Endometrium (tissue), 2 donors: ENCODE measurements around the gene PTGES3L.
"Not testable (repeated sequence)": the region's sequence is repeated elsewhere in the genome, so short reads cannot be mapped to it uniquely, and the experiment has no call there.

Source experiments
- FAIRE-seq: peaks from 2 replicates; lab custom pipeline; 2012; peaks lifted over from hg19 to GRCh38; lab: Jason Lieb, UNC
- donor health status: control.
- donor health status: control.

PTGES3L gene

GRCh38 chr17:43014020-43014648, 34.3 kb upstream of the PTGES3L start:
- no peak for FAIRE-seq

- FAIRE-seq: no peak
These were observed 33.4 kb upstream of the PTGES3L start for GRCh38 chr17:43013296-43013695.

GRCh38 chr17:43011728-43012472, 32.0 kb upstream of the PTGES3L start:
- FAIRE-seq: no peak

GRCh38 chr17:43010667-43011308, 30.9 kb upstream of the PTGES3L start:
- no peak for FAIRE-seq

DNA sequence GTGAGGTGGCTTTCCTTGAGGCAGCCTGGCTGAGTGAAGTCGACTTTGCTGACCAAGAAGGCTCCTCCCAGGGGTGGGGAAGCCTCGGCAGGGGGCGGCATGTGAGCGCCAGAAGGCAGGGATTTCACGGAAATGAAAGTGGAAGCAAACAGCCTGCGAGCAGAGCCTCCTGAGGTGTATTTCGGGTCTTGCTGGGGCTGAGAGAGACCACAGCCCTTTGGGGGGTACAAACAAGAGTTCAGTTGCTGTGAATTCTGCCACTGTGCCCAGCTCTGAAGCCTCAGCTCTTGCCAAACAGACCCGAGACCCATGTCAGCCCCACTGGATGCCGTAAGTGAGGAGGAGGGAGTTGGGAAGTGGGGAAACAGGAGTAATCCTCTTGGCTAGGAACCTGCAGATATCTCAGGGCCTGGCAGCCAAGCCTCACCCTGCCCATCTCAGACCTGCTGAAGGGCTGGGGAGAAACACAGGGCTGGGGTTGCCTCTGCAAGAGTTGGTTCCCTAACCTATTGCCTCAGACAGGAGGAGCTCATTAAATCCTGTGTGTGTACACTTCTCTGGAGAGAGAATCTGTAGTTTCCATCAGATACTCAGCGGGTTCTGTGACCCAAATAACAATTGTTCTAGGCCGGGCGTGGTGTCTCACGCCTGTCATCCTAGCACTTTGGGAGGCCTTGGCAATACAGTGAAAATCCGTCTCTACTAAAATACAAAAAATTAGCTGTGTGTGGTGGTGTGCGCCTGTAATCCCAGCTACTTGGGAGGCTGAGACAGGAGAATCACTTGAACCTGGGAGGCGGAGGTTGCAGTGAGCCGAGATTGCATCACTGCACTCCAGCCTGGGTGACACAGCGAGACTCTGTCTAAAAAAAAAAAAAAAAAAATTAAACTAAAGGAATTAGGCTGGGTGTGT, 27.0 kb upstream of the PTGES3L start, which contains the start of gene IFI35:
Gene IFI35 (plus strand): TSS at position 146 of the 913 bp plus-strand sequence. CDS start 164 bp downstream, at position 310.
- FAIRE-seq: no peak

- no peak for FAIRE-seq
These were observed 23.8 kb upstream of the PTGES3L start for GRCh38 chr17:43003542-43004172.

- not testable (repeated sequence) for FAIRE-seq
These were observed 21.0 kb upstream of the PTGES3L start for GRCh38 chr17:43000894-43001293.

DNA sequence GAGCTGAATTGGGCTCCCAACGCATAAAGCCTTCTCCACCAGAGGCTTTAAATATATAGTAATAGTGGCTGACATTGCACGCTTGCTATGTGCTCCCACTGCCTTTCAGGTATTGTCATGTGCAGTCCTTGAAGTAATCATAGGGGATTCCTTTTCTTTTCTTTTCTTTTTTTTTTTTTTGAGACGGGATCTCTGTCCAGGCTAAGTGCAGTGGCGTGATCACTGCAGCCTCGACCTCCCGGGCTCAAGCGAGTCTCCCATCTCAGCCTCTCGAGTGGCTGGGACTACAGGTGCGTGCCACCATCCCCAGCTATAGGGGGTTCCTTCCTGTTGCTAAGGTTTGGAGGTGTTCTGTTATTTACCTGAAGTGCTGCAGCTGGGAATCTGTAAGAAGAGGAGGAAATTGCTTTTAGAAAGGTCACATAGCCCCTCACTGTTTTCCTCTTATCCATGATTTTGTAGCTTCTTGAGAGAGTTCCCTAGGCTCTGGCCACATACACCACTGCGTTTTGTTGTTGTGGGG, 19.2 kb upstream of the PTGES3L start:
- no peak for FAIRE-seq

DNA sequence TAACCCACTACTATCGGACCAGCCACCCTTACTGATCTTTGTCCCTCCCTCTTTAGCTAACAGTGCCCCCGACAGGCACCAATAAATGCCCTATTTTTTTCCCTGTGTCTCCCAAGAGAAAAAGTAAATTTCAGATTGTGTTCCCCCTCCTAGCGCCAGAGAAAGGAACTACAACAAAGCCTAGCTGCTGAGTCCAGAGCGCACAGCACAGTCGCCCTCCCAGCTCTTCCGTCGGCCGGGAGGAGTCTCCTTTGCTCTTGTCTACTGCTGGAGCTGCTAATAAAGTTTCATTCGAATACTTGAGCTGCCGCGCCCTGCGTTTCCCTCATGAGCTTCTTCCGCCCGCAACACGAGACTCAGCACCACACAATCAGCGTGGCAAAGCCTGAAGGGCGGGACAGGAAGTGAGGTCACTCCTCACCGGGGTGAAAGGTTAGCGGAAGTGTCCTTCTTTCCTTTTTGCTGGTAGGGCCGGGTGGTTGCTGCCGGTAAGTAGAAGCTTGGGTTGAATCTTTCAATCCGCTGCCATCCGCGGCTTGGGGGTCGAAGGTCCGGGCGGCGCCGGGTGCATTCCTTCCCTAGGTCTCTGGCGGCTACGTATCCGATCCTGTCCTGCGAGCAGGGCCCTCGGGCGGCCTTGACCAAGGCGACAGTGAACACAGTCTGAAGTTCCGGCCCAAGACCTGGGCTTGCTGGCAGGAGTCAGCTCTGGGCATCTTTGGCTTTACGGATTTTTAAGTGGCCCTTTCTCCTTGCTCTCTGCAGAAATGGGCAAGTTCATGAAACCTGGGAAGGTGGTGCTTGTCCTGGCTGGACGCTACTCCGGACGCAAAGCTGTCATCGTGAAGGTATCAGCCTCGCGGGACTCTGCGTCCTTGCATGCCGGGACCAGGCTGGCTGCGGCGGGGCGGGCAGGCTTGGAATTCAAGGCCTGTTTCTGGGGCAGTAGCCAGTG, 18.4 kb upstream of the PTGES3L start, which contains the start of gene RPL27:
Gene RPL27 (plus strand): TSS at position 436 of the 955 bp plus-strand sequence. CDS start 332 bp downstream, at position 768.
- FAIRE-seq: peak; percentile 99

GRCh38 chr17:42997390-42997983, 17.6 kb upstream of the PTGES3L start:
- no peak for FAIRE-seq

DNA sequence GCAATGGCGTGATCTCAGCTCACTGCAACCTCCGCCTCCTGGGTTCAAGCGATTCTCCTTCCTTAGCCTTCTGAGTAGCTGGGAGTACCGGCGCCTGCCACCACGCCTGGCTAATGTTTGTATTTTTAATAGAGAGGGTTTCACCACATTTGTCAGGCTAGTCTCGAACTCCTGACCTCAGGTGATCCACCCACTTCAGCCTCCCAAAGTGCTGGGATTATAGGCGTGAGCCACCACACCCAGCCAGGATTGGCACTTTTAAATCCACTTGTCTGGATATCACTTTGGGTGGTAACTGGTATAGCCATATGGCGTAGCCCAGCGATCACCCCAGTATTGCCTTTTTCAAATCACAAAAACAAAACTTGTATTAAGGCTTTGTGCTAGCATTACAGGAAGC, 14.0 kb upstream of the PTGES3L start:
- not testable (repeated sequence) for FAIRE-seq

DNA sequence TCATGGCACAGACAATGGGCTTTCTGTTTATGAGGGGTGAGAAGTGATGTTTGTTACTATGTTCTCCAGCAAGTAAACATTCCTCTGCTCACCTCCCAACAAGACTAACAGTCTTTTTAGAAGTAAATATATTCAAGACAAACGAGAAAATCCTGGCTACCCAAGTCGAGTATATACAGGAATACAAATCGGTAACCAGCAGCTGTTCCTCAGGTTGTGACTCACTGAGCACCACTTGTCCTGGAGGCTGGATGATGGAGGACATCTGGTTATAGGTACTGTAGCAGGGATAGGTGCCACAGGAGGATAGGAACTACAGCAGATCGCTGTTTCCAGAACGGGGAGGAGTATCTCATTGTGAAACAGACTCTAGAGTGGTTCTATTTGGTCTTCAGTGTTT, 13.0 kb upstream of the PTGES3L start:
- FAIRE-seq: no peak

DNA sequence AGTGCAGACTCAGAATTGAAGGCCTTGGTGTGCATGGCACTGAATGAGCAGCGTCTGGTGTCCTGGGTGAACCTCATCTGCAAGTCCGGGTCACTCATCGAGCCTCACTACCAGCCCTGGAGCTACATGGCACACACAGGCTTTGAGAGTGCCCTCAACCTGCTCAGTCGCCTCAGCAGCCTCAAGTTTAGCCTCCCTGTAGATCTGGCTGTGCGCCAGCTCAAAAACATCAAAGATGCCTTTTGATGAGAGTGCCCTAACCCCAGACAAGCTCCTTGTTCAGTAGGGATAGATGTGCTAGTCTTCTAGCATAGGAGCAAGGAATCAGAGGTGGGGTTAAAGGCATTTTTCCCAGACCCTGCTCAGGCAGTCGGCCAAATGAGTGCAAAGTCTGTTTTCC, 11.6 kb upstream of the PTGES3L start:
- no peak for FAIRE-seq

GRCh38 chr17:42989726-42990652, 10.1 kb upstream of the PTGES3L start:
- FAIRE-seq: no peak

DNA sequence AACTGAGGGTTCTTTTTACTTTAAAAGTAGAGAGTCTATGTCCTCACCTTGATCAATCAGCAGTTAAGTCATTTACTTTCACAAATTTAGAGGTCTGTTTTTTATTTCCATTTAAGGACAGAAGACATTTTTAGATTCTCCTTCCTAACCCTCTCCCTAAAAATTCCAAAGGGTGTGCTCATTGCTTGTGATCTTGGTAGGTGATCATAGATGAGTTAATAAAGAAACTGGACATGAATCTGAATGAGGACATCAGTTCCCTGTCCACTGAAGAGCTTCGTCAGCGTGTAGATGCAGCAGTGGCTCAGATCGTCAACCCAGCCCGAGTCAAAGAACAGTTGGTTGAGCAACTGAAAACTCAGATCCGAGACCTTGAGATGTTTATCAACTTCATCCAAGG, 9.3 kb upstream of the PTGES3L start:
- no peak for FAIRE-seq

GRCh38 chr17:42985225-42985624, 5.3 kb upstream of the PTGES3L start:
- FAIRE-seq: no peak

DNA sequence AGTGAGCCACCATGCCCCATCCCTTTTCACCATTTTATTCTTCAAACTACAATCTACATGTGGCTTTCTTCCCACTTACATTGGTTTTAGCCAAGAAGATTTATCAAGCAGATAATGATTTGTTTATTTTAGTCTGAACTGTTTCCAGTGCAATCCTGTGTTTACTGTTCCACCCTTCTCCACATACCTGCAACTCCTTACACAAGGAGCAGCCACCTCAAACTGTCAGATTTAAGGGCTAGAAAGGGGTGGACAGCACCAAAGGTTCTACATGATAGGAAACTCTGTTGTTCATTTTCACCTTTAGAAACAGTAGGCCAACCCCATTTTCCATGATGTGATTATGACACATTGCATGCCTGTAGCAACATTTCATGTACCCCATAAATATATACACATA, 2.4 kb upstream of the PTGES3L start:
- no peak for FAIRE-seq

- FAIRE-seq: no peak
These were observed 1.0 kb upstream of the PTGES3L start for GRCh38 chr17:42980766-42981397.
